GM12892 (cell line): ENCODE data around the gene LENEP.

Experiments used
- POLR2A ChIP-seq: IDR thresholded peaks from 2 replicates; pipeline ENCODE4 v1.6.1; 2011; ENCODE audit warnings: low read depth, low read length, control low read depth
- POLR2AphosphoS5 ChIP-seq: IDR thresholded peaks from 2 replicates; pipeline ENCODE4 v1.6.1; 2011; ENCODE audit warnings: low read depth, low read length, control low read depth

DNA sequence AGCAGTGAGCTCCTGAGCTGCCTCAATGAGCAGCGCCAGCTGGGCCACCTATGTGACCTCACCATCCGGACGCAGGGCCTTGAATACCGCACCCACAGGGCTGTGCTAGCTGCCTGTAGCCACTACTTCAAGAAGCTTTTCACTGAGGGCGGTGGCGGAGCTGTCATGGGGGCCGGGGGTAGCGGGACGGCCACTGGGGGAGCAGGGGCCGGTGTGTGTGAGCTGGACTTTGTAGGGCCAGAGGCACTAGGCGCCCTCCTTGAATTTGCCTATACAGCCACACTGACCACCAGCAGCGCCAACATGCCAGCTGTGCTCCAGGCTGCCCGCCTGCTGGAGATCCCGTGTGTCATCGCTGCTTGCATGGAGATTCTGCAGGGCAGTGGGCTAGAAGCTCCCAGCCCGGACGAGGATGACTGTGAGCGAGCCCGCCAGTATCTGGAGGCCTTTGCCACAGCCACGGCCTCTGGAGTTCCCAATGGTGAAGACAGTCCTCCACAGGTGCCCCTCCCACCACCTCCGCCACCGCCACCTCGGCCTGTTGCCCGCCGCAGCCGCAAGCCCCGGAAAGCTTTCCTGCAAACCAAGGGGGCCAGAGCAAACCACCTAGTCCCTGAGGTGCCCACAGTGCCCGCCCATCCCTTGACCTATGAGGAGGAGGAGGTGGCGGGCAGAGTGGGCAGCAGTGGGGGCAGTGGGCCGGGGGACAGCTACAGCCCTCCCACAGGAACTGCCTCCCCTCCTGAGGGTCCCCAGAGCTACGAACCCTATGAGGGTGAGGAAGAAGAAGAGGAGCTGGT, 21.5 kb downstream of the LENEP start:
- TF ChIP-seq POLR2A: no peak
- TF ChIP-seq POLR2AphosphoS5: no peak
